Fibroblast of lung (primary cell): ENCODE measurements around the gene CTAG2. TPM values are rescaled to one million over a fixed set of nuclear protein-coding genes. Genes with fewer than 3 reads are reported as not detected.
"Not testable (repeated sequence)": the region's sequence is repeated elsewhere in the genome, so short reads cannot be mapped to it uniquely, and the experiment has no call there.

Source experiments
- DNase-seq, 2 donors: peaks; one replicate each; pipeline versions ENCODE4 v3.0.0 to v3.0.0-alpha.2; 2010; ENCODE audit warnings: low read depth in 2 of 2
- H2AFZ ChIP-seq: 2 replicates; pipeline ENCODE4 v1.5.1; 2012; ENCODE audit warnings: low read length, control low read depth, inconsistent platforms
- H3K27ac ChIP-seq: 2 replicates; pipeline ENCODE4 v1.5.1; 2011; ENCODE audit warnings: low read length, control low read depth; ENCODE audit not compliant: insufficient read depth
- H3K27me3 ChIP-seq: 2 replicates; pipeline ENCODE4 v1.5.1; 2011; ENCODE audit warnings: mild to moderate bottlenecking, low read length; ENCODE audit not compliant: control insufficient read depth, insufficient read depth
- H3K36me3 ChIP-seq: 2 replicates; pipeline ENCODE4 v1.5.1; 2011; ENCODE audit warnings: low read length; ENCODE audit not compliant: control insufficient read depth, insufficient read depth
- H3K4me1 ChIP-seq: 2 replicates; pipeline ENCODE4 v1.5.1; 2011; ENCODE audit warnings: low read length; ENCODE audit not compliant: control insufficient read depth, insufficient read depth; ENCODE audit errors: extremely low read depth
- H3K4me2 ChIP-seq: 2 replicates; pipeline ENCODE4 v1.5.1; 2011; ENCODE audit warnings: low read length, control low read depth; ENCODE audit not compliant: insufficient read depth; ENCODE audit errors: extremely low read depth
- H3K4me3 ChIP-seq, 4 experiments: fragments of 200-600 bp in 1 of 4; sonication (generic) in 1 of 4; replicated peaks in 1 of 4; 2 replicates each; pipeline ENCODE4 v1.5.1; 2011 to 2016; ENCODE audit warnings: low read length in 4 of 4, low read depth in 3 of 4, mild to moderate bottlenecking in 3 of 4, control low read depth in 2 of 4, inconsistent platforms in 1 of 4, mixed read lengths in 1 of 4; ENCODE audit not compliant: insufficient read depth in 1 of 4; ENCODE audit errors: control extremely low read depth in 1 of 4
- H3K79me2 ChIP-seq: 2 replicates; pipeline ENCODE4 v1.5.1; 2012; ENCODE audit warnings: mild to moderate bottlenecking, low read length, inconsistent platforms; ENCODE audit not compliant: control insufficient read depth, insufficient read depth
- H3K9ac ChIP-seq: 2 replicates; pipeline ENCODE4 v1.5.1; 2011; ENCODE audit warnings: mild to moderate bottlenecking, low read length, control low read depth; ENCODE audit not compliant: insufficient read depth
- H3K9me3 ChIP-seq: 2 replicates; pipeline ENCODE4 v1.5.1; 2012; ENCODE audit warnings: low read depth, low read length; ENCODE audit not compliant: control insufficient read depth, insufficient read depth
- H4K20me1 ChIP-seq: 2 replicates; pipeline ENCODE4 v1.5.1; 2011; ENCODE audit warnings: low read length; ENCODE audit not compliant: control insufficient read depth, insufficient read depth; ENCODE audit errors: extremely low read depth
- EZH2 ChIP-seq: IDR thresholded peaks from 2 replicates; pipeline ENCODE4 v1.5.1; 2012; ENCODE audit warnings: low read length, control low read depth, mild to moderate bottlenecking; ENCODE audit errors: missing control alignments
- polyA plus RNA-seq, 2 donors: library from polyadenylated mRNA; depleted of rRNA in 1 of 2; stranded (reverse) in 1 of 2; unstranded in 1 of 2; fragments of >200 nt; gene quantifications; 2 replicates each; pipeline ENCODE4 v1.2.1, GENCODE V29; 2011 to 2012; ENCODE audit warnings: missing spikeins in 1 of 2
- total RNA-seq: library from RNA; depleted of rRNA; stranded (reverse); fragments of >200 nt; gene quantifications from 2 replicates; pipeline ENCODE4 v1.2.1, GENCODE V29; 2014
- TF ChIP-seq, protein P1 (sequence below), 2 donors: IDR thresholded peaks in 1 of 2; conservative IDR thresholded peaks in 1 of 2; 1 replicate in 1 of 2; 2 replicates in 1 of 2; pipeline ENCODE4 v1.5.1; 2011 to 2012; ENCODE audit warnings: low read length in 2 of 2, control low read depth in 1 of 2, inconsistent platforms in 1 of 2, low read depth in 1 of 2, mild to moderate bottlenecking in 1 of 2

The CTAG2 gene
- total and polyA plus RNA-seq, 2 donors (not counting 1 experiment from before 2014, with no cell fraction given), result not detected

DNA sequence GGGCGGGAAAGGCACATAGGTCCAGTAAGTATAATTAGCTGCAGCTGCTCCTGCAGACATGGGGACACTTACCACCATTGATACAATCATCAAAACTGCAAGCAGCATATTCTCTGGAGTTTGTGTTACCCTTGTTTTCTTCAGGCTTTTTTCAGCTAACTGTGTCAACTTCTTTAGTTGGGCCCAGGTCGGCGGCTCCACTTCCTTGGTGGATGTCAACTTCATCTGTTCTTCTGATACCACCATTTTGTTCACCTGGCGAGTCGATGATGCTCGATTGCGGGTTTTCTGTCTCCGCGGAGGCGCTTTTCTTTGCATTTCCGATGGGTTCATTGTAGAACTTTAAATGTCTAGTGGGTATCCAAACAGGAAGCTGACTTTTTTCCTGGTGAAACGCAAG lies 42.2 kb downstream of the CTAG2 start:
- H3K4me1 ChIP-seq, H3K4me3 ChIP-seq, H3K9ac ChIP-seq, H3K36me3 ChIP-seq, H3K79me2 ChIP-seq, DNase-seq, H4K20me1 ChIP-seq, H3K27ac ChIP-seq, H2AFZ ChIP-seq, H3K9me3 ChIP-seq, H3K27me3 ChIP-seq, H3K4me2 ChIP-seq: not testable (repeated sequence)

DNA sequence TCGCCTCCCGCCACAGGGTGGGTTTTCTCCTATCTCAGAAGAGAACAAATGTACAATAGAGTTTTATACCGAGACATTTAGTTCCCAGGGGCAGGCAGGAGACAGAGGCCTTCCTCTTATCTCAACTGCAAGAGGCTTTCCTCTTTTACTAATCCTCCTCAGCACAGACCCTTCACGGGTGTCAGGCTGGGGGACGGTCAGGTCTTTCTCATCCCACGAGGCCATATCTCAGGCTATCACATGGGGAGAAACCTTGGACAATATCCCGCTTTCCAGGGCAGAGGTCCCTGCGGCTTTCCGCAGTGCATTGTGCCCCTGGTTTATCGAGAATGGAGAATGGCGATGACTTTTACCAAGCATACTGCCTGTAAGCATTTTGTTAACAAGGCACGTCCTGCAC lies 44.6 kb downstream of the CTAG2 start:
- not testable (repeated sequence) for H3K4me3 ChIP-seq, DNase-seq, H3K27ac ChIP-seq, H2AFZ ChIP-seq, H4K20me1 ChIP-seq, H3K4me2 ChIP-seq, H3K27me3 ChIP-seq, H3K36me3 ChIP-seq, H3K9ac ChIP-seq, H3K4me1 ChIP-seq, H3K79me2 ChIP-seq, H3K9me3 ChIP-seq

DNA sequence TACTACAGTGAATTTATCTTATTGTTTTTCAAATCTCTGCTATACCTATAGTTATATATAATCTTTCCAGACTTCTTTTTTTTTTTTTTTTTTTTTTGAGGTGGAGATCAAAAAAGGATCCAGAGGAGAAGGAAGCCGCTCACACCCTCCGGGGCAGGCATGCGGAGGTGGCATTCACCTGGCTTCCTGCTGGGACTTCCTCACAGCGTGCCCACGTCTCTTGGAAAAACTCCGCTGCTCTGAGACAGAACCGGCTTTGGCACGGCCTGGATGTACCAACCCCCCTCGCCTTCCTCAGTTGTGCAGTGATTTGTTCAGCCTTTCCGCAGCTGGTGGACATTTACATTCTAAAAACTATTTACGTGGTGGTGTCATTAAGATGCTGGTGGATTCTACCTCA lies 45.4 kb downstream of the CTAG2 start:
- H3K4me2 ChIP-seq, H3K36me3 ChIP-seq, H3K4me3 ChIP-seq, H3K9ac ChIP-seq, H3K27me3 ChIP-seq, H4K20me1 ChIP-seq, H3K79me2 ChIP-seq, H2AFZ ChIP-seq, H3K4me1 ChIP-seq, H3K27ac ChIP-seq, H3K9me3 ChIP-seq, DNase-seq: not testable (repeated sequence)

DNA sequence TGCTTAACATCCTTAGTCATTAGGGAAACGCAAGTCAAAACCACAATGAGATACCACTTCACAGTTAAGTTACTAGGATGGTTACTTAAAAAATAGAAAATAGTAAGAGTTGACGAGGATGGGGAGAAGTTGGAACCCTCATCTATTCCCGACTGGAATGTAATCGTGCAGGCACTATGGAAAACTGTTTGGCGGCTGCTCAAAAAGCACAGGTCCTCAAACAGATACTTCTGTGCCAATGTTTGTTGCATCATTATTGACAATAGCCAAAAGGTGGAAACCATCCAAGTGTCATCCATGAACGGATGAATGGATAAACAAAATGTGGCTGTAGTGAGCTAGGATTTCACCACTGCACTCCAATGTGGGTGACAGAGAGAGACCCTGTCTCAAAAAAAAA lies 46.0 kb downstream of the CTAG2 start:
- no peak overlapping the region for H3K9ac ChIP-seq
- no peak for TF ChIP-seq EZH2
- TF ChIP-seq, protein P1, sequence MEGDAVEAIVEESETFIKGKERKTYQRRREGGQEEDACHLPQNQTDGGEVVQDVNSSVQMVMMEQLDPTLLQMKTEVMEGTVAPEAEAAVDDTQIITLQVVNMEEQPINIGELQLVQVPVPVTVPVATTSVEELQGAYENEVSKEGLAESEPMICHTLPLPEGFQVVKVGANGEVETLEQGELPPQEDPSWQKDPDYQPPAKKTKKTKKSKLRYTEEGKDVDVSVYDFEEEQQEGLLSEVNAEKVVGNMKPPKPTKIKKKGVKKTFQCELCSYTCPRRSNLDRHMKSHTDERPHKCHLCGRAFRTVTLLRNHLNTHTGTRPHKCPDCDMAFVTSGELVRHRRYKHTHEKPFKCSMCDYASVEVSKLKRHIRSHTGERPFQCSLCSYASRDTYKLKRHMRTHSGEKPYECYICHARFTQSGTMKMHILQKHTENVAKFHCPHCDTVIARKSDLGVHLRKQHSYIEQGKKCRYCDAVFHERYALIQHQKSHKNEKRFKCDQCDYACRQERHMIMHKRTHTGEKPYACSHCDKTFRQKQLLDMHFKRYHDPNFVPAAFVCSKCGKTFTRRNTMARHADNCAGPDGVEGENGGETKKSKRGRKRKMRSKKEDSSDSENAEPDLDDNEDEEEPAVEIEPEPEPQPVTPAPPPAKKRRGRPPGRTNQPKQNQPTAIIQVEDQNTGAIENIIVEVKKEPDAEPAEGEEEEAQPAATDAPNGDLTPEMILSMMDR (conservative IDR thresholded peaks at IDR 0.05 in 1 of 2, IDR thresholded peaks at IDR 0.05 in 1 of 2; ENCODE audit: low read depth in 1 of 2, low read length in 2 of 2), result no peak
- DNase-seq, result no peak

More for the DNA sequence above, 46.0 kb downstream of the CTAG2 start:
- no peaks in the 10 kb centered on the region for H3K4me1 ChIP-seq
- no peak overlapping the region for H3K4me2 ChIP-seq
- no peaks in the 10 kb centered on the region for H3K36me3 ChIP-seq
- H4K20me1 ChIP-seq, result no peaks in the 10 kb centered on the region
- H3K79me2 ChIP-seq, result no peaks in the 10 kb centered on the region
- no peak overlapping the region for H3K27ac ChIP-seq
- H3K9me3 ChIP-seq, result no peaks in the 10 kb centered on the region
- no peaks in the 10 kb centered on the region for H3K27me3 ChIP-seq
- H3K4me3 ChIP-seq, result no peak overlapping the region
- no peak overlapping the region for H2AFZ ChIP-seq
